GM21390 (cell line): ENCODE data around the gene PRSS27.

ENCODE experiments used
- ATAC-seq: cut with Tn5 transposase; IDR thresholded peaks from one replicate; pipeline ENCODE4 v1.9.1; 2021; ENCODE audit not compliant: unreplicated experiment

The PRSS27 gene

DNA sequence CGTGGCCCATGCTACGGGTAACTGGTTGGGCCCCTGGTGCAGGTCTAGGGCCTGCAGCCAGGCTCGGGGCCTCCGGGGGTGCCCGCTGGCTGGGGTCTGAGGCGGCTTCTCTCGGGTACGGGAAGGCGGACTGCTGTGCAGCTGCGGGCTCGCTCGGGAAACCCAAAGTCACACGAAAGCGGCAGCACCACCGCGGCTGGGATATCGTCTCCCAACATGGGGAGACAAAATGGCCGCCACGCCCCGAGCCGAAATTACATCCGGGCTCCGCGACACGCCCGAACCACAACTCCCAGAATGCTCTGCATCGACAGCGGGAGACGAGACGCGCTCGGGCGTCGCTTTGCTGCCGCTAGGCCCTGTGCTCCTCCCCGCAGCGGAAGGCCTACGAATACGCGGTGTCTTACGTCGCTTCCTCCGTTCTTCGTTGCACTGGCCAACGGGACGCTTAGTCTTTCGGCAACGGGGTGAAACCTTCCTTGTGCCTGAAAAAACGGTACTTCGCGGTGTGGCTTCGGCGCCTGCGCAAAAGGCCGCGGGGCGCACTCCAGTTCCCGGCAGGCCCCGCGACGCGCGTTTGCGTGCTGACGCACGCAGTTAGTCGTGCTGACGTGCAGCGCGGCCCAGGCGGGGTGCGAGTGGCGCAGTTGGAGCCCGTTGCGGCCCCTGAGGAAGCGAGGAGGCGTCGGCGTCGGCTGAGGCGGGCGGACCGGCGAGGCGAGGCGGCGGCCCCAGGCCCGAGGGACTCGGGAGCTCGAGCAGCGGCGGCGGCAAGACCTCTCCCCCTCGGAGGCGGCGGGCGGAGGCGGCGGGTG, 32.2 kb upstream of the PRSS27 start, which contains the start of gene SRRM2:
Gene SRRM2 (plus strand): TSS at position 604 of the 815 bp plus-strand sequence. CDS start 3,727 bp downstream, outside the sequence.
- ATAC-seq, result peak; percentile 77

DNA sequence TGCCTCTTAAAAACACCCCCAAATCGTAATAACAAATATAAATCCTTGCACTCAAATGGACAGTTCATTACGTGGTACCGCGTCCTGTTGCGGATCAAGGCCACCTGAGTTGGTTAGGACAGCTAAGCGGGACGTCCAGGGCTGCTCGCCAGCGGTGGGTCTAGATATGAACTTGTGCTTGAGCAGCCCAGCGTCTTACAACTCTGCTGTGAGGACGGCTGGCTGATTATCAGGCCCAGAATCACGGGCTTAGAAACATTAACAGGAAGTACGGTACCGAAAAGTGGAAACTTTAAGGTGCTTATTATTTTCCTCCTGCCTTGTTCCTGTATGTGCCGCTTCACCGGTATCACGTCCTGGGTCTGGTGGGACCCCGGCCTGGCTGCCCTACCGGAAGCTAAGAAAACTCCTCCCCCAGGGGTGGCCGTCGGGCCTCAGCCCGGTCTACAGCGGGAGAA, 31.6 kb upstream of the PRSS27 start:
- peak; percentile 30 for ATAC-seq

DNA sequence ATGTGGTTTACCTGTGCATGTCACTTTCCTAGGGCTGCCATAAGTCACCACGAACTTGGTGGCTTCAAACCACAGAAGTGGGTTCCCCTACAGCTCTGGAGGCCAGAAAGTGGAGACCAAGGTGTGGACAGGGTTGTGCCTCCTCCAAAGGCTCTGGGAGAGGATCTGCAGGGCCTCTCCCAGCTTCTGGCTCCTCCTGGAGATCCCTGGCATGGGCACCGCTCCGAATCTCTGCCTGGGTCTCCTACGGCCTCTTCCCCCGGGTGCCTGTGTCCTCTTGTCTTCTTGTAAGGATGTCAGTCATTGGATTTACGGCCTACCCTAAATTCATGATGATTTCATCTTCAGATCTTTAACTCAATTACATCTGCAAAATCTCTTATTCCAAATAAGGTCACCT, 29.9 kb upstream of the PRSS27 start:
- ATAC-seq, result no peak

DNA sequence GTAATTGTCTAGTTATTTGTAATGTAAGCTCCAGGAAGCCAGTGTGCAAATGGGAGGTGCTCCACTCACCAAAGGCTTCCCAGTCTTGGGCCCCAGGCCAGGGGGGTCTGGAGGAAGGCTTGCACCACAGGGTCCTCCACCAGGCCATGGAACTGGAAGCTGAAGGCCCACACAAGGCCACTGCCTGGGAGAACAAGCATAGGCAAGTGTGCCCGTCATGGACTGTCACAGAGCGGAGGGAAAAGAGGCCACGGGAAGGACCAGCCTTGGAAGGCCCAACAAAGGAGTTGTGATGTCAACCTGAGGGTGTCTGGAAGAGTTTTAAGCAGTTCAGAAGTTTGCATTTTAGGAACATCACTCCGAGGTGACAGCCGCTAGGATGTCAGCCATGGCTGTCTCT, 29.5 kb upstream of the PRSS27 start:
- ATAC-seq, result no peak

DNA sequence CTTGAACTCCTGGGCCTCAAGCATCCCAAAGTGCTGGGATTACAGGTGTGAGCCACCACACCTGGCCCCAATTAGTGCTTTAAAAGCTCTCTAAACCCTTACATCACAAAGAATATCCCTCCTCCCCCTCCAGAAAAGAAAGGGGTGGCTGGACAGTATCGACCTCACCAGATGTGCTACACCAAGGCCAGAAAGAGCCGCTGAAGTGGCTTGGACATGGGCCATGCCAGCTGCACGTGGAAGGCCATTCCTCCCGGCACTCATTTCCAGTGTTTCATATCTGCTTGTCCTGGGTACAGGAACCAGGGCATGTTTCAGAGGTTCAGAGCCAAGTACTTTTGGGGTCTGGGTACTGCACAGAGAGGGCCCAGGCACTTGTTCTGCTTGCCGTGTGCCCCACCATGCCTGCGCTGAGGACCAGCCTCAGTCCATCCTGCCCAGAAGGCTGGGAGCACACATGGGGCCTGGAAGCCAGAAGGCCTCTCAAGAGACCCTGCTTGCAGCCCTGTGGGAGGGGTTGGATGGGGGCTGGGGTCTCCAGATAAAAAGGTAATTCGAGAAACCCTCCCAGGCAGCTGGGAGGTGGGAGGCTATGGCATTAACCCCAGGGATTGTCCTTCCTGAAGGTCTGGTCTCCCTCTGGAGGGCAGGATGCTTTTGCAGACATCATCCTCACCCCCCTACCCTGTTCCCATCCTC, 28.9 kb upstream of the PRSS27 start:
- no peak for ATAC-seq

DNA sequence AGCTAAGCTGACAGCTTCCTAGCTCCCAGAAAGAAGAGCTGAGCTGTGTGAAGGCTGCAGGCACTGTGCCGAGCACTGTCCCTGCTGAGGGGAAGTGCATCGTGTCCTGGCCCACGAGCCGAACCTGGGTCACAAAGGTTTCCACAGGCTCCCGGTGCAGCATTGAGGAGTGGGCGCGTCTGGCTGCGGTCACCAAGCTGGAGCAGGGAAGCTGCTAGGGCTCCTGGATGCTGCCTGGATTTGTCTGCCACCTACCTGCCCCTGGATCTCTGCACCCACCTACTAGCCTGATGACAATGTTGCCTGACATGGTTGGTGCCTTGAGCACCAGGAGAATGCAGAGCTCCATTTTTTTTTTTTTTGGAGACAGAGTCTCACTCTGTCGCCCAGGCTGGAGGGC, 25.9 kb upstream of the PRSS27 start:
- ATAC-seq, result no peak

DNA sequence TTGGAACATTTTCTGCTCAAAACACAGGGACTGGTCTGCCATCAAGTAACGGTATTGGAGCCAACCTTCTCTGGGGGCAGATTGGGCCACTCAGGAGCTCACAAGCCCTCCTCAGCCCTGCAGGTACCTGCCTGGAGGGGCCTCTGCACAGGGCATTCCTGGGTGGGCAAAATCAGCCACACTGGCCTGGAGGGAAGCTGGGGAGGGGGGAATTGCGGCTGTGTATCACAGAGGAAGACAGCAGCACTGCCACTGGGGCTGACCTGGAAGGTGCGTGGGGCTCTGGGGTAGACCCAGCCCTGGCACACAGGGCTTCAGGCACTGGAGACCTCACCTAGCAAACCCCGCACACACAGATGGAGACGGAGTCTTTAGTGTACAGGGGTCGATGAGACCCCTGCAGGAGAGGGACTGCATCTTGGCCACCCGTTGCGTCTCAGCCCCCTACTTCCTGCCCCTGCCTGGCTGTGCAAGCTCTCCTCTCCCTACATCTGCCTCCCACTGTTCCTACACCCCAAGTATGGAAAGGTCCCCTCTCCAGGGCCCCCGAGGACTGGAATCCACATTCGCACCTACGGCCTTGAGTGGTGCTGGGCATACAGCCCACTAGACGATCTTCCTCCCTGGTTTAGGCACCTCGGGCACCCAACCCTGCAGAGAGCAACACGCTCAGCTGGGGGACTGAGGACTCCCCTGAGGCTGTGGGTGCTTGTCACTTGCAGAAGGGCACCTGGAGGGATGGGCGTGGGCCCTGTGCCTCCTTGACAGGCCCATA, 25.3 kb upstream of the PRSS27 start:
- ATAC-seq, result no peak

- ATAC-seq, result no peak
These were observed 24.7 kb upstream of the PRSS27 start for GRCh38 chr16:2744711-2745110.

GRCh38 chr16:2743007-2743810, 23.2 kb upstream of the PRSS27 start:
- no peak for ATAC-seq

- no peak for ATAC-seq
These were observed 22.4 kb upstream of the PRSS27 start for GRCh38 chr16:2742323-2743006.

DNA sequence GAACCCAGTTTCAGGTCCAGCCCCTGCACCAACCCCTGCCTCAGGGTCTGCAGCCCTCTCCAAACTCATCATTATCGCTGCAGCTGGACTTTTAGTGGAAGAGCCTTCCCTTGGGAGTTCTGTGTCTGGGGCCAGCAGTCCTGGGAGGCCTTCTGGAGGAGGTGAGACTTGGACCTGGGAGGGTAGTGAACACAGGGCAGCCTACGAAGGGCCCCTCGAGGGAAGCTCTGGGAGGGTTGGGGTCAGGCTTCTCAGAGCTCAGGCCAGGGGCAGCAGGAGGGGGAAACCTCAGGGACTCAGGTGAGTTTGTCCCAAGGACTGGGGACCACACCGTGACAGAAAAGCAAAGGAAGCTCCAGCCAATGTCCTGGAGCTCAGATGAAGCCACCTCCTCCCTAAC, 21.1 kb upstream of the PRSS27 start:
- no peak for ATAC-seq

DNA sequence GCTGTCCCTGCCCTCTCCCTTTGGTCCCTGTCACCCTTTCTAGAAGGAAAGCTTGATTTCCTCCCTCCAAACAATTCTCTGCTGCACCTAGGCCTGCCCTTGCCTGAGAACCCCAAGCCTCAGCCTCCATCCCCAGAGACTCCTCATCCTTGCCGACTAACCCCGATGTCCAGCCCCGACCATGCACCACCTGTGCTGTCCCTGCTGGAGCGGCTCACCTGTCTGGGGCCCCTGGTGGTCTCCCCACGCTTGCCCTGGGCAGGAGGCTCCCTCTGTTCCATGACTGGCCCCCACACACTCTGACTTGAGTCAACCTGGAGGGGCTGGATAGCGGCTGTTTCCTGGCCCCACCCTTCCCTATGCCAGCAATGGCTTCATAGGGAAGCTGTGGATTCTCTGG, 20.5 kb upstream of the PRSS27 start:
- no peak for ATAC-seq

DNA sequence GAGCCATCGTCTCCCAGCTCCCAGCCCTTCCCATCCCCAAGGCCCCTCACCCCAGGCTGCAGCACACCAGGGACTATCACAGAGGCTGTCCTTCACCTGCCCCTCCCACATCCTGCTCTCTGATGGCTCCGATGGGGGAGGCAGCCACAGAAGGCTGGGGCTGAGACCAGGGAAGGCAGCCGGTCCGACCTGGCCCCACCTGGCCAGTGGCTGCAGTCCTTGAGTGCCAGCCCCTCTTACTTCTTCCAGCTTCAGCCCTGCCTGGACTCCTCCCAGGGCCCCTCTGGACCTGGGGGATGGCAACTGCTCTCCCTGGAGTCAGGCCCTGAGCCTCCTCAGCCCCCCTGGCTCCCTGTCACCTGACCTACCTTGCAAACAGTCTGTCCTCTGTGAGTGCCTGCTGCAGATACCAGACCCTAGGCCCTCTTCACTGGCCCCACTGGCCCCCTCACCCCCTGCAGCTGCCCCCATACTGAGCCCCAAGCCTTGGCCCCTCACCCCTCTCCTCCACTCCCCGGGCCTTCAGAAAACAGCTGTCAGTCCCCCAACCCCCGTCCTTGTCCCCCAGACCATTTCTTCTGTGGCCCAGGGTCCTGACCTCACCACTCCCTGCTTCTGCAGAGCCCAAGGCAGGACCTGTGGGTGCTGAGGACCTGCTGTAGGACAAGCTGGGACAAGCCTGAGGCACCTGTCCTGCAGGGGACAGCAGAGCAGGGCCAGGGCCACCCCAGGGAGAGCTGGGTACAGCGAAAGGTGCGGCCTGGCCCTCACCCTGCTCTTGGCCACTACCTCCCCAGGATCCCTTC, 19.8 kb upstream of the PRSS27 start:
- ATAC-seq, result no peak

GRCh38 chr16:2738615-2739014, 18.6 kb upstream of the PRSS27 start:
- no peak for ATAC-seq

- ATAC-seq, result no peak
These were observed 17.9 kb upstream of the PRSS27 start for GRCh38 chr16:2737895-2738418.

- ATAC-seq, result no peak
These were observed 17.2 kb upstream of the PRSS27 start for GRCh38 chr16:2737238-2737605.

GRCh38 chr16:2736476-2737237, 16.6 kb upstream of the PRSS27 start:
- no peak for ATAC-seq

GRCh38 chr16:2734844-2735515, 15.0 kb upstream of the PRSS27 start:
- no peak for ATAC-seq
